GM19099 (cell line): ENCODE data around the gene RRP15.
A peak's percentile ranks its signal among the peaks of the same experiment; 100 is the strongest.

Experiments used
- POLR2A ChIP-seq: IDR thresholded peaks from 3 replicates; pipeline ENCODE4 v1.6.1; 2011; ENCODE audit warnings: low read depth; ENCODE audit not compliant: insufficient read length; ENCODE audit errors: extremely low read depth

The RRP15 gene, protein sequence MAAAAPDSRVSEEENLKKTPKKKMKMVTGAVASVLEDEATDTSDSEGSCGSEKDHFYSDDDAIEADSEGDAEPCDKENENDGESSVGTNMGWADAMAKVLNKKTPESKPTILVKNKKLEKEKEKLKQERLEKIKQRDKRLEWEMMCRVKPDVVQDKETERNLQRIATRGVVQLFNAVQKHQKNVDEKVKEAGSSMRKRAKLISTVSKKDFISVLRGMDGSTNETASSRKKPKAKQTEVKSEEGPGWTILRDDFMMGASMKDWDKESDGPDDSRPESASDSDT

DNA sequence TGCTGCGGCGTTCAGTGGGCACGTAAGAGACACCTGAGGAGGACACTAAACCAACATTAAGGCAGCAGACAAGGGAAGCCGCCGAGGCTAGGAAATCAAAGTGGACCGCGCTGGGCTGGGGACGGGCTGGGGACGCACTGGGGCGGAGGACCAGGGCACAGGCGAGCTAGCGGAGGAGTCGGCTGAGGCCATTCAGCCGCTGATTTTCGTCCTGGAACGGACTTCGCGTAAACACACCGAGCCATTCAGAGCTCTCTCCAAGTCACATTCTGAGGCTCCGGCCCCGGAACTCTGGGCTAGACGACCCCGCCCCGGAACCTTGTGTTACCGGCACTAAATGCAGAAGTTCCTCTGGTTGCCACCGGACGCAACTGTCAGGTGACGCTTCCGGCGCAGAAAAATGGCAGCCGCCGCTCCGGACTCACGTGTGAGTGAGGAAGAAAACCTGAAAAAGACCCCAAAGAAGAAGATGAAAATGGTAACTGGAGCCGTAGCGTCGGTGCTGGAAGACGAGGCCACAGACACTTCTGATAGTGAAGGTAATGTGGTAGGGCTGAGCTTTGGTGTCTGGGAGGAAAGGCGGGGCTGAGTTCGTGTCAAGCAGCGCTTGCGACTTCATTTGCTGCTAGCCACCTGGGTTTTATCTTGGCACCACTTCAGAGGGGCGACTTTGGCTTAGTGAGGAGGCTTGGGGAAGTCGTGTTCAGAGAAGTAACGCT, at the start of gene RRP15:
Gene RRP15, plus strand, starts transcription at position 377 of the 719 bp plus-strand sequence. Its CDS starts 24 bp downstream, at position 401.
- TF ChIP-seq POLR2A, result peak; percentile 88

DNA sequence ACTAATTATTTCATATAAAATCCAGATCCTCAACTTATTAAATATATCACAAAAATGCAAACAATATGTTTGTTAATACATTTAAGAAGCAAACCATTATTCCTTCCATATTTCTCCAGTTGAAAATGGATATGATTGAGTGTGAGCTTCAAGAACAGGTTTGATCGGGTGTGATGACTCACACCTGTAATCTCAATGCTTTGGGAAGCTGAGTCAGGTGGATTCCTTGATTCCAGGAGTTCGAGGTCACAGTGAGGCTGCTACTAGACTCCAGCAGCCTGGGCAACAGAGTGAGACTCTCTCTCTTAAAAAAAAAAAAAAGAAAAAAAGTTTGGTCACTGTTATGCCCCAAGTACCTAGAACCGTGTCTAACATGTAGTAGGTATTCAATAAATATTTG, 42.9 kb upstream of the RRP15 start:
- TF ChIP-seq POLR2A, result no peak

DNA sequence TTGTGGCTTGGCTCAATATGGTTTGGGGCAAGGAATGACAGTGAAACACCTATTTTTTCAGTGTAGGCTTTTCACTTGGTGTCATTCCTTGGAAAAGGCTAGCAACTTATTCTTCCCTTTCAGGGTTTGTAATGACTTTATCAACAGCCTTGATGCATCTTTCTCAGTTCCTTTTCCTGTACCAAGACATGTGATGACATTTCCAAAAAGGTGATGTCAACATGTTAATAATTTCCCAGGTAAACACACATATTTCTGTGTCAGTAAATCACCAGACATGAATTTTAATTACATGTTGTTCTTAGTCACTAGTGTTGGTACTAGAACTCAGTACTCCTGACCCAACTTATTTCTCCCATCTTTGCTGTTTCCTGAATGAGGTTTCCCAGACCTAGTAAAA, 37.8 kb upstream of the RRP15 start:
- no peak for TF ChIP-seq POLR2A

- TF ChIP-seq POLR2A, result no peak
Observed at GRCh38 chr1:218249338-218250140, 35.6 kb upstream of the RRP15 start.

GRCh38 chr1:218250492-218250891, 34.6 kb upstream of the RRP15 start:
- no peak for TF ChIP-seq POLR2A

- no peak for TF ChIP-seq POLR2A
Observed at GRCh38 chr1:218254296-218254946, 30.7 kb upstream of the RRP15 start.

DNA sequence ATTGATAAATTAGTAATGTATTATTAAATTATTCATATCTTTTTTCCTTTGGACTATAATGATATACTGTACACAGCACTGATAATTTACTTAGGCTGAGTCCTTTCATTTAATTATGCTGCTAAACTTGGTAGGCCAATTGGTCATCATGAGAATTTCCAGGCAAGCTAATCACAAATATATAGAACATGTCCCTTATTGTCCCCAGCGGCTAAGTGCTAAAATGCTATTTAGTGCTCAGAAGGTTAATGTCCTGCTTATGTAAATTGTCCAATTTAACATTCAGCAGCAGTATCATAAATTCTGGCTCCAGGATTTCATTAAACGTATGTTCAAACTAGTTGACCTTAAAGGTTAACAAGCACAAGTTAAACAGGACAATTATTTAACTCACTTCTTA, 30.0 kb upstream of the RRP15 start:
- no peak for TF ChIP-seq POLR2A

- TF ChIP-seq POLR2A, result no peak
Observed at GRCh38 chr1:218257371-218257770, 27.7 kb upstream of the RRP15 start.

DNA sequence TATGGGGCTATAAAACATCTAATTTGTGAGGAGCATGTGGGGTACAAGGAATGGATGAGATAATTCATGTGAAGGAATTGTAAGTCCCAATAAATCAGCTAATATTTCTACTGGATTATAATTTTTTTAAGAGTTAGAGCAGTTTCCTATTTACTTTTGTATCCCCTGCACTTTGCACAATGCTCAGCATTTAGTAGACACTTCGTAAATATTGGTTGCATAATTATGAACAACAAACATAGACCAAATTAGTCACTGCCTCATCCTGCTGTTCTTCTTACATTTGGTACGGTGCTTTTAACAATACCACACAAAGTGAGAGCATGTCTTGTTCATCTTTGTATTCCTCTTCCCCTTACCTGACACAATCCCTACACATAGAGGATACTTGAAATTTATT, 27.1 kb upstream of the RRP15 start:
- no peak for TF ChIP-seq POLR2A

- TF ChIP-seq POLR2A, result no peak
Observed at GRCh38 chr1:218259339-218259738, 25.8 kb upstream of the RRP15 start.

DNA sequence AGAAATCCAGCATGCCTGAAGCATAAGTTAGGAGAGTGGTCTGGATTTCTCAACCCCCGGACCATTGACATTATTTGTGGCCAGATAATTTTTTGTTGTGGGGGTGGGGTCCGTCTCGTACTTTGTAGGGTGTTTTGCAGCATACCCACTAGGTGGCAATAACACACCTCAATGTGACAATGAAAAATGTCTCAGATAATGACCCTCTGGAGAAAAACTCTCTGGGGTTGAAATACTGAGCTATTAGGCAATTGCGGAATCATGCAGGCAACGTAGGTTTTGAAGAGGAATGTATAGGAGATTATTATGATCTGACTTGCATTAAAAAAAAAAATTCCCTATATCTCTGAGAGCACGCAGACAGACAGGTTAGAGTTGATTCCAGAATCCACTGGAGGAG, 25.3 kb upstream of the RRP15 start:
- no peak for TF ChIP-seq POLR2A

DNA sequence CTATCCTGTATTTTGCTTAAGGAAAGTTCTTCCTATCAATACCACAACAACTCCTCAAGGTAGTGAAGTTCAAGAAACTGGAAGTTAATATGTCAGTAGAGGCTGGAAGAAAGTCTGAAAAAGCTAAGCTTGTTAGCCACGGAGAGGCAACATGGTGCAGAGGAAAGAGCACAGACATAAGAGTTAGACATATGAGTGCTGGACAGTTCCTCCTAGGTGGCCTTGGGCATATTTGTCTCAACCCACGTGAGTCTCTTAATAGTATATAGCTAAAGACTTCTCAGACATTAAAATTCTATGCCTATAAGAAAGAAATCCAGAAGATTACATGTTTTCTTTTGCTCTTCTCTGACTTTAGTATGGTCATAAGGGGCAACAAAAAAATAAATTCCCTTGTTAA, 22.8 kb upstream of the RRP15 start:
- TF ChIP-seq POLR2A, result no peak

DNA sequence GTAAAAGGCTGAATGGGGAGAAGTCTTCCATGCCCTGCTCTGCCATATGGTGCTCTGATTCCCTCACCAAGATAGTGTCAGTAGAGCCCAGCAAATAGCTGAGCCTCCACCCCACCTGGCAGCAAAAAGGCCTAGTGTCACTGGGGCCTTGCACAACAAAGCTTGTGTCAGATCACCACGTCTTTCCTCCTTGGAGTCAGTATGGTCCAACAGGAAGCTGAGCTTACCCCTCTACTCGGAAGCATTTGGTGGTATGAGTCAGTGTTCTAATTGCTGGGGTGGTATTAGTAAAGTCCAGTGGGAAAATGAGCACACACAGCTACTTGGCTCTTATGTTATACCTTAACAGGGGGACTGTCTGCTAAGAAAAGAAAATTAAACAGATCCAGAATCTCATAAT, 18.7 kb upstream of the RRP15 start:
- TF ChIP-seq POLR2A, result no peak

- TF ChIP-seq POLR2A, result no peak
Observed at GRCh38 chr1:218272366-218272765, 12.7 kb upstream of the RRP15 start.
